ENCODE results near the gene USP31.
A peak's percentile ranks its signal among the peaks of the same experiment; 100 is the strongest.

The USP31 gene

GRCh38 chr16:23052908-23053580 lies 96.2 kb downstream of the USP31 start:
- no peak for DNase-seq

DNA sequence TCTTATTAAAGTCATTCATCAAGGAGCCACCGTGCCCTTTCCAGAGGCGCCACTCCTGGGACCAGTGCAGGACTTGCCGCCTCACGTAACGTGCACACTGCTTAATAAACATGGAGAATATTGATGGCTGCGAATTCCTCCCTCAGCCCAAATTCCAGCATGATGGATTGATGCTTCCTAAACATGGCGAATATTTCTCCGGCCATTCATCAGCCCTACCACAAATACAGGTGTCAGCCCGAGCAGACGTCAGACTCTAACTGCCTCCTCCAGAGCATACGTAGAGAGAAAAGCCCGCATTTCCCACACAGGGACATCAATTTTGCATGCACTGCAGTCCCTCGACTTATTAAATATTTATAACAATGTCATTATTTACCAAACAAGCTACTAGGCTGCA lies 97.0 kb downstream of the USP31 start:
- no peak for DNase-seq

DNA sequence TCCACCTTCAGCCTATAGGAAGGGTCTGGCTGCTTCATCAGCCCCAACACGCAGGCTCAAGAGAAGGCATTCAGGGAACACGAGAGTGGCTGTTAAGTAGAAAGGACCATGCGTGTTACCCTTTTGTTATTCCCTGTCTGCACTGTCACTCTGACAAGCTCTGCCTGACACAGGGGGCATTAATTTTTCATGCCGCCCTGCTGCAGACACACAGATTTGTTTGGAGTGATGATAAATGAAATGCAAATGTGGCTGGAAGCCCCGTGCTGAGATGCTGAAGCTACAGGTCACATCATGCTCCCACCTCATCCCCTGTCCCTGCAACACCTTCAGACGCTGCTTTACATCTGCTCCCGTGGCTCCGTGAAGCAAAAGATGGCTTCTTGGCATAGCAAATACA lies 97.7 kb downstream of the USP31 start:
- DNase-seq, result no peak

- no peak for DNase-seq
These were observed 101.1 kb downstream of the USP31 start for GRCh38 chr16:23048164-23048563.

GRCh38 chr16:23045025-23045424 lies 104.2 kb downstream of the USP31 start:
- no peak for DNase-seq

DNA sequence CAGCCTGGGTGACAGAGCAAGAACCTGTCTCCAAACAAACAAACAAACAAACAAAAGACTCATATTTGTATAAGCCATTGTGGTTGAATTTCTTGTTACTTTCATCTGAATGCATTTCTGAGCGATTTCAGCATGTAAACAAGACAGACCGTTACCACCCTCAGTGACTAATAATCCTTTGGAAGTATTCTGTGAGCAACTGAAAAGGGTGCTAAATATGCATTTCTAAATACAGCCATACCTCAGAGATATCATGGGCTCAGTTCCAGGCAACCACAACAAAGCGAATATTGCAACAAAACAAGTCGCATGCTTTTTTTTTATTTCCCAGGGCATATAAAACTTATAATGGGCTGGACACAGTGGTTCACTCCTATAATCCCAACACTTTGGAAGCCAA lies 109.0 kb downstream of the USP31 start:
- DNase-seq, result no peak

GRCh38 chr16:23039118-23039517 lies 110.1 kb downstream of the USP31 start:
- no peak for DNase-seq

GRCh38 chr16:23035240-23035639 lies 114.0 kb downstream of the USP31 start:
- DNase-seq, result no peak

GRCh38 chr16:23031508-23032098 lies 117.6 kb downstream of the USP31 start:
- no peak for DNase-seq

GRCh38 chr16:23029733-23030420 lies 119.4 kb downstream of the USP31 start:
- no peak for DNase-seq

DNA sequence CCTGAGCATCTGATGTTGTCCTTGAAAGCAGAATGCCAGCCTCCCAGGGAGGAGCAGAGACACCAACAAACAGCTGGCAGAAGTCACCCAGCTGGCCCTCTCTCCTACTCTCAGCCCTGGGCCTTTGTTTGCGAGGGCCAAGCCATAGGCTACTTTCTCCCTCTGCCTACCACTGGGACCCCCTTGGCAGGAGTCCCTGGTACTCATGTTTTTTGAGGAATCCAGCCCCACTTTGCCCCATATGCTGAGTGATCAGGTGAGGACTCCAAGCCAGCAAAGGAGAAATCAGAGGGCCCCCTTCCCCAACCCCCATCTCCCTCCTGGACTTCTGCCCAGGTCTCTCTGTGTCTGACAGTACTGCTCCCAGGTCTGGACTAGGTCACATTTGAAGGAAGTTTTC lies 121.9 kb downstream of the USP31 start:
- DNase-seq, result no peak

GRCh38 chr16:23026784-23027362 lies 122.4 kb downstream of the USP31 start:
- DNase-seq, result no peak

DNA sequence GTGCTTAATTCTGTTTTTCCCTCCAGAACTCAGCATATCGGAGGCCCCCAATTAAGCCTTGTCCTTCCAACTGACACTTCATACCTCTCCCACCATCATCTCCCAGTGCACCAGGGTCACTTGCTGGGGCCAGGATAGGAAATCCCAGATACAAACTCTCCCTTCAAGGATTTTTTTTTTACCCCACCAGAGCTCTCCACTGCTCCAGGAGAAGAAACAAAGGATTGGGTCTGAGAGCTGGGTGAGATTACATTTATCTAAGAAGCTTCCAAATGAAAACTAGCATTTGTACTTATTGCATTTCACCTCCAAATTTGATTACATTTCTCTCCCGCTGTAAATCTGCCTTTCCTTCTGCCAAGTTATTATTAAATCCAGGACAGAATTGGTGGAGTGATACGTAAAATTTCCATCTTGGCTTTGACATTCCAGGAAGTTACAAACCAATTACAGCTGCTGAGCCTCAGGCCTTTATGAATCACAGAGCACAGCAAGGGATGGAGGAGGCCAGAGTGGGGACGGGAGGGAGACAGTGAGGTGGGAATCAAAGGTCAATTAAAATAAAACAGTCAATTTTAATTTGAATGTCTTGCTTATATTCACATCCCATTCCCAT lies 123.5 kb downstream of the USP31 start:
- no peak for DNase-seq

- DNase-seq, result no peak
These were observed 125.2 kb downstream of the USP31 start for GRCh38 chr16:23024044-23024443.

DNA sequence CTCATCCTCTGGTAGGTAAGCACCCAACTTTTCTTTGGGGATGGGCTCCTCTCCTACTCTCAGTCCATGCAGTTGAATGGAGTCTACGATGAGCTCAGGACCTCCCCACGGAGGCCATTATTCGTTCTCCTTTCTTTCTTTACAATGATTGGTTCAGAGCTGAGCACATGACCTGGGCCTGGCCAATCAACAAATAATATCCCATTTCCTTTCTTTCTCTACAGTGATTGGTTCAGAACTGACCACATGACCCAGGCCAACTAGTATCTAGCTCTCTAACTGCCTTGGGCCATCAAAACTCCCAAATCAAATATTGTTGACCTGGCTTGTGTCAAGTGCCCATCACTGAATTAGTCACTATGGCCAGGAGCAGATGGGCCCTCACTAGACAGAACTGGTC lies 129.2 kb downstream of the USP31 start:
- no peak for DNase-seq

DNA sequence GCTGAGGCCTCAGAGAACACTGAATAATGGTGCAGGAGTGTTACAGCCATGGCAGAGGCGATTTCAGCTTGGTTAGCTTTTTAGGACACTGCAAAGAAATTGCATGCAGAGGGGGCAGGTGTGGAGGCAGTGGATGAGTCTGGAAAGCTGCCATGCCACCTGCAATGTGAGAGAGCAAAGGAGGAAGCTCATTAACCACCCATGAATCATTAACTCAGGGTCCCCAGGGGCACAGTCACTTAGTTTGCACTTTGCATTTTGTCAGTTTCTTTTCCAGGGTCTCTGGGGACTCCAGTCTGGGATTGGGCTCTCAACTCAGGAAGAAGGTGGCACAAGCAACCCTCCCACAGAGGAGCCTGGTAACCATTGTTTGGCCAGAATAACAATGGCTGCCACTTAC lies 132.9 kb downstream of the USP31 start:
- no peak for DNase-seq

GRCh38 chr16:23015580-23015979 lies 133.7 kb downstream of the USP31 start:
- no peak for DNase-seq

DNA sequence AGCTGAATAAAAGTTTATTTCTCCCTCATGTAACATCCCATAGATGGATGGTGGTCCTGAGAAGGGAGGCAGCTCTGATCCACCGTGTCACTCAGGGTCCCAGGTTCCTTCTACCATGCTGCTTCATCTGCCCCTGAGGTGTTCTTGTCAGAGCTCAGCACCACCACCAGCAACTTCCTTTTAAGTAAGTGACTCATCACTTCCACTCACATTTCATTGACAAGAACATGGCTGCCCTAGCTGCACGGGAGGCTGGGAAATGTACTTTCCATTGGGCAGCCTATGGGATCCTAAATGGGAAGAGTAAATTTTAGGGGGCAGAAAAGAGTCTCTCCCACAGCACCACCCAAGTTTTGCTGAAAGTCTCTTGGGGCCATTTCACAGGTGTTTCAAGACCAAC lies 134.7 kb downstream of the USP31 start:
- peak; percentile 4 for DNase-seq
